ENCODE data around the gene RUBCNL.

RUBCNL gene

DNA sequence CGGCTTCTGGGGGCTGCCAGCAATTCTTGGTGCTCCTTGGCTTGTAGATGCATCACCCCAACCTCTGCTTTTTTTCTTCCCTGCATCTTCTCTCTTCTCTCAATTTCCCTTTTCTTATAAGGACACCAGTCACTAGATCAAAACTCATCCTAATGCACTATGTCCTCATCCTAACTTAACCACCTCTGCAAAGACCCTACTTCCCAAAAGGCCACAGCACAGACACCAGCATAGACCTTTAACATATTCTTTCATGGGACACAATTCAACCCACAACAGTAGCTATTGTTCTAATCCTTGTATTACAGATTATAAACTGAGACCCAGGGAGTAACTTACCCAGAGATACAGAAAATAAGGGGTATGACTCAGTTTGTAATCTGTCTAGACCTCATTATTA lies 47.0 kb downstream of the RUBCNL start:
- DNase-seq = no peak

DNA sequence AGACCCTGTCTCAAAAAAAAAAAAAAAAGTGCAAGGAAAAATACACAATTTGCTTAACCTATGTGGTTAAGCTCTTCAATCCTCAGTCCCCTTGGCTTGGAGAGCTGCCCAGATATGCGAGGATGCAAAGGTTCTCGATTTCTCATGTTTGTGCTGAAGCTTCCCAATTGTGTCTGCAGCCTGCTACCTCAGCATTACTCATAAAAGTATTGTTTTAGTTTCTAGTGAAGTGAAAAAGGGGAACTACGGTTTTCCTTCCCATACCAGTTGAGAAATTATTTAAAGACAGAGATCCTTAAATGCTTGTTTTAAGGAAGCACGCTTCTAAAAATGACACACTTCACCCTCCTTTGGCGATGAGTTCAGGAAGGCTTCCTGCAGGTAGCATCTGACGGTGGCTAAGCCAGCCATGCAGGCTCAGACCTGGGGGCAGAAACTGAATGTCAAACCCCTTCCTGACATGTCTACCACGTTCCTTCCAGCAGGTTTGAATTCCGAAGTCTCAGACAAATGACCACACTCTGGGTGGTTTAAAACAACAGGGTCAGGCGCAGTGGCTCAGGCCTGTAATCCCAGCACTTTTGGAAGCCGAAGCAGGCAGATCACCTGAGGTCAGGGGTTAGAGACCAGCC lies 47.9 kb downstream of the RUBCNL start:
- peak; percentile 35 for DNase-seq

DNA sequence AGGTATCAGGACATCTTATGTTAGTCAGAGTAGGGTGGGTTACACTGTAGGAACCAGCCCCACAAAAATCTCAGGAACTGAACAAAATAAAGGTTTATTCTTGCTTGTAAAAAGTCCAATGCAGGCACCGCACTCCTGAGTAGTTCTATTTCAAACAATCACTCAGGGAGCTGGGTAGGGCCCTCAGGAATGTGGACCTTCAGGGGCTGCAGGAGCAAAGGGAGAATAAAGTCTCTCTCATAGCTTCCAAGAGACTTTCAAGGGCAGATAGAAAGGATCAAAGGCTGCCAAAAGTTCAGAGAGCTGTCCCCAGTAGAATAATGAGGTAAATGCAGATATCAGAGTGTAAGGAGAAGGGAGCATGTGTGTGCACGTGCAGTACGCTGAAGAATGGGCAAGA lies 49.4 kb downstream of the RUBCNL start:
- DNase-seq = no peak

DNA sequence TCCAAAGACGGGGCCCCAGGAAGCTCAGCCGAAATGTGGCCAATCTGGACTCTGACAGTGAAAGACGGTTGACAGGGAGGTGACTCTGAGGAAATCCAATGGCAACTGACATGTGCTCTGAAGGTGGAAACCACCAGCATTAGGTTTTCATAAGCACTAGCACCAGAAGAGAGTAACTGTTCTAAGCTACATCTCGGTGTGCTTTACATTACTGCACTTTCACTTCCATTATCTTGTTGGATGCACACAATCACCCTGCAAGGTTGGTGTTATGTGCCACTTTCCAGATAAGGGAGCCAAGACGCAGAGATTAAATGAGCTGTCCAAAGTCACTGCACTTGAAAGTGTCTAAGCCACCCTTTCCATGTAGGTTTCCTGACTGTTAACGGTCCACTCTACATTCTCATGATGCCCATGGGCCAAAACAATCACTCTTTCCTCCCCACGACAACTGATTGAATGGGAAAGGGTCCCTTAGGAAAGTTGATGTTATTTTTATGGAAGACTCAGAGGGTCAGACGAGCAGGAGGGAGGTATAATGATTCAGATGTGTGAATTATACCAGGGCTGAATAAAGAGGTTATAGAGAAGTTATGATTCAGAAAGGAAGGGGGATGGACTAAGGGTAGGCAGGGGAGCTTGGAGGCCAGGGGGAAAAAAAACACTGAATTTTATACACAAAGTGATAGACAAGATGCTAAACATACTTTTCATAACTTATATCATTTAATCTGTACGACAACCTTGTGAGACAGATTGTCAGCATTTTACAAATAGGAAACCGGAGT lies 52.8 kb downstream of the RUBCNL start:
- peak; percentile 78 for DNase-seq

DNA sequence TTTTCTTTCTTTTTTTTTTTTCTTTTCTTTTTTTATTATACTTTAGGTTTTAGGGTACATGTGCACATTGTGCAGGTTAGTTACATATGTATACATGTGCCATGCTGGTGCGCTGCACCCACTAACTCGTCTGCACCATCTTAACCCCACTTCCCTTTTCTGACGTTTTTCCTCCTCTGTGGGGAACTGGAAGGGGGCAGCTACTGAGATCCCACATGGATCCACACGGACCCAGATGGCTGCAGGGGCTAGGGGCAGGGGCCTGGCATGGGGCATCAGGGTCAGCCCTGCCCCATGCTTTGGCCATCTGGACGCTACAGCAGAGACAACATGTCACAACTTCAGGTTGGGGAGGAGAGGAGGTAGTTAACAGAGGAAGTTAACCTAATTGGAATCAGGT lies 54.3 kb downstream of the RUBCNL start:
- no peak for DNase-seq

GRCh38 chr13:46329624-46330023 lies 57.4 kb downstream of the RUBCNL start:
- no peak for DNase-seq

DNA sequence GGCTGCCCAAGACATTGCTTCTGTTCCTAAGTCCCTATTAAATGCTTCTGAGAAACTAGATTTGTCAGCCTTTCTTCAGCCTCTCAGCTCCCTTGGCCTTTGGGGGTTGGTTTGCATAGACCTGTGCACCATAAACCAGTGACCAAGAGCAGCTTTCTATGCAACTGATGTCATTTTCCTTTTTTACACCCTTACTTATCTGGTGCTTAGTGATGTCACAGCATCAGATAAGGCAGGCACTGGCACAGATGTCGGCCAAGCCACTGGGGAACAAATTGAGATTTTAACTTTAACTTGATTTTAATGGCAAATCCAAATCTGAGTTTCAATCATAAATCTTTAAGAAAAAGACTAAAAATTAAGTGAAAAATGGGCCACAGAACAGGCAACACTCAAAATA lies 59.8 kb downstream of the RUBCNL start:
- no peak for DNase-seq

GRCh38 chr13:46324976-46325375 lies 62.1 kb downstream of the RUBCNL start:
- no peak for DNase-seq

- peak; percentile 80 for DNase-seq
Measured at GRCh38 chr13:46321494-46322225, 65.4 kb downstream of the RUBCNL start.

DNA sequence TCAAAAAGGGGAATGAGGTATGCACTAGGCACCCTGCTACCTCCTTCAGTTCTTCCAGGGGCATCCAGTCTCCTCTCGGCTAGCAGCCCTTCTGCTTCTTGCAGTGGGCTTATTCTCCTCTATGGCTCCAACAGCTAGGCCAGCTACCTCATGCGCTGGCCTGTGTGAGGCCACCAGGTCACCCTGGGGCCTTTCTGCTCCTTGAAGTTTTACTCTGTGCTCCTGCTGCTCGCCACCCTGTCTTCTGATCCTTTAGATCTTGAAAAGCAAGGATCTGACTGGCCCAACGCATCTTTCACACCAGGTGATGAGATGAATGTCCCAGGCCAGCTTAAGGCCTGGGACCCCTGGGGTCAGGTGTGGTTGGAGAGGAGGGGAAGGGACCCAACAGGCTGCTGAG lies 66.2 kb downstream of the RUBCNL start:
- no peak for DNase-seq

GRCh38 chr13:46320406-46320805 lies 66.6 kb downstream of the RUBCNL start:
- no peak for DNase-seq

- no peak for DNase-seq
Measured at GRCh38 chr13:46318986-46319385, 68.1 kb downstream of the RUBCNL start.

- DNase-seq = no peak
Measured at GRCh38 chr13:46317120-46317519, 69.9 kb downstream of the RUBCNL start.

GRCh38 chr13:46315491-46316075 lies 71.5 kb downstream of the RUBCNL start:
- DNase-seq = no peak

GRCh38 chr13:46315036-46315435 lies 72.0 kb downstream of the RUBCNL start:
- DNase-seq = no peak

GRCh38 chr13:46314587-46314986 lies 72.5 kb downstream of the RUBCNL start:
- DNase-seq = no peak

- DNase-seq = no peak
Measured at GRCh38 chr13:46313432-46314257, 73.4 kb downstream of the RUBCNL start.

DNA sequence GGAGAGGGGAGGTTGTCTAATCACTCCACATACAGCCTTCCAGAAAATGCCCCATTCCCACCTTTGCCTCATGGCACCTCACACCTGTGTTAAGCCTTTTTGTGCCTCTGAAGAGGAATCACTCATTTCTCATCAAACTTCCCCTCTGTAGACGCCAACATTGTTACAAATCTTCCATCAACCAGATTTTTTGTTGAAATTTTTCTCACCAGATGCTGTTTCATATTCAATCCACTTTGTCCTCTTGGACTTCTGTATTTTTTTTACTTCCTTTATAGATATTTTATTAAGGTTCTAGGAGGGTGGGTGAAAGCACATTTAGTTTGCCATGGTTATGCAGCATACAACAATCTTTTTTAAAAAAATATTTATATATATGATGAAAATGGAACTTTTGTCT lies 74.0 kb downstream of the RUBCNL start:
- no peak for DNase-seq

DNA sequence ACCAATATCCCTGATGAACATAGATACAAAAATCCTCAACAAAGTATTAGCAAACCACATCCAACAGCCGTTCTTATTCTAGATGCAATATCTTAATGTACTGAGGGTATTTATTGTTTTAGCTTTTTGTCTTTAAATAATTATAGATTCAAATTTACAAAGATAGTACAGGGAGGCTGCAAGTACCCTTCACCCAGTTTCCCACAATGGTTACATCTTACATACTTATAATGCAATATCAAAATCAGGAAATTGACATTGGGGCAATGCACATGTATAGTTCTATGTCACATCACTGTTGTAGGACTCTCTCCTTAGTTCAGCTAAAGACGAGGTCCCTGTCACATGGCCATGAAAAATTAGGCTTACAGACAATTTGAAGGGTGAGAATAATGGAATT lies 75.8 kb downstream of the RUBCNL start:
- no peak for DNase-seq

DNA sequence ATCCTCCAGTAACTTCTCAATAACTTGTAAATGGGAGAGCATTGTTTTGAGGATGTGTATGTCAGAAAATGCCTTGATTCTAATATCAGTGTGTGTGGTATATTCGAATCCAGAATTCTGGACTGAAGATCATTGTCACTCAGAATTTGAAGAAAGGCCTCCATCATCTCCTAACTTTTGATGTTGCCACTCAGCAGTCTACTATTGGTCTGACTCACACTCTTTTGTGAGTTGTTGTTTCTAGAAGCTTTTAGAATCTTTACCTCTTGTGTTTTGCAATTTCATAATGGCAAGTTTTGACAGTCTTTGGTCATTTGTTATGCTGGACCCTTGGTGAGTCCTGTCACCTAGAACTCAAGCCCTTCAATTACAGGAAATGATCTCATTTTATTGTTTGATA lies 77.0 kb downstream of the RUBCNL start:
- DNase-seq = no peak

DNA sequence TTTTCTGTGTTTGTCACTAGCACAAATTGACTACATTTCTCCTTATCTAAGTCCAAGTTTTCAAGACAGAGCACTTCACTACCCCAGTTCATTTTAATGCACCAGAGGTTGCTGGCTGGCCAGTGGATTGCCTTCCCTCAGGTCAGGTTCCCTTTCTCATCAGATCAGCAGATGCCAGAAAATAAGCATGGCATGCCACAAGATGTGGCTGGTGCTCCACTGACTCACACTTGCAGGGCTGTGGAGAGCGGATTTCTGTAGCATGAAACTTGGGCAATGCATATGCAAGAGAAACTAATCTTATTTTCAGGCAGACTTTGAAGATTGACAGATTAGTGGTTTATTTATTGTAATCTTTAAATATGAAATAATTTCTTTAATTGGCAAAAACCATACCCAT lies 79.5 kb downstream of the RUBCNL start:
- DNase-seq = no peak

DNA sequence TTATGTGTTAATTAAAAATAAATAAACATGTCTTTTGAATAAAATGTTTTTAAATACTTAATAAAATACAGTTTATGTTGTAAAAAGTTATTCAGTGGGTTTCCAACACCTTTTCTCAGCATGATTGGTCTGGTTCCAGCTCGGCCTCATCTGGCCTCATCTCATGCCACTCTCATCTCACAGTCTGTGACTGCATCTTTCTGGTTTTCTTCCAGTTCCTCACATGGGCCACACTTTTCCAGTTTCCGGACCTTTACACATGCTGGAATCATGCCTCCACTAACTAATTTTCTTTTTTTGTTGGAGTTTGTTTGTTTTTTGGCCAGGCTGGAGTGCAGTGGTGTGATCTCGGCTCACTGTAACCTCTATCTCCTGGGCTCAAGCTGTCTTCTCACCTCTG lies 82.5 kb downstream of the RUBCNL start:
- DNase-seq = no peak
